Keratinocyte (primary cell): ENCODE results near the gene ARMC9. TPM values are rescaled to one million over a fixed set of nuclear protein-coding genes. Genes with fewer than 3 reads are reported as not detected.

ENCODE experiments used
- DNase-seq: peaks from one replicate; pipeline ENCODE4 v3.0.0-alpha.2; 2011; ENCODE audit warnings: low read depth, missing footprints, low spot score
- FAIRE-seq: peaks from 2 replicates; lab custom pipeline; 2011; peaks lifted over from hg19 to GRCh38; lab: Jason Lieb, UNC
- H2AFZ ChIP-seq: 2 replicates; pipeline ENCODE4 v1.6.0; 2012; ENCODE audit warnings: low read length, control low read depth, inconsistent platforms; ENCODE audit not compliant: control insufficient read depth
- H3K27ac ChIP-seq: 2 replicates; pipeline ENCODE4 v1.5.1; 2011; ENCODE audit warnings: low read length; ENCODE audit not compliant: control insufficient read depth, insufficient read depth
- H3K27me3 ChIP-seq: 3 replicates; pipeline ENCODE4 v1.6.0; 2011; ENCODE audit warnings: low read length; ENCODE audit not compliant: control insufficient read depth, insufficient read depth; ENCODE audit errors: extremely low read depth
- H3K36me3 ChIP-seq, 2 experiments: 2 replicates in 1 of 2; 3 replicates in 1 of 2; pipeline ENCODE4 v1.5.1; 2011; ENCODE audit warnings: low read length in 2 of 2, mild to moderate bottlenecking in 1 of 2; ENCODE audit not compliant: control insufficient read depth in 2 of 2, insufficient read depth in 2 of 2; ENCODE audit errors: extremely low read depth in 1 of 2
- H3K4me1 ChIP-seq: 3 replicates; pipeline ENCODE4 v1.5.1; 2011; ENCODE audit warnings: low read length; ENCODE audit not compliant: control insufficient read depth, insufficient read depth; ENCODE audit errors: extremely low read depth
- H3K4me2 ChIP-seq: 3 replicates; pipeline ENCODE4 v1.6.0; 2011; ENCODE audit warnings: low read depth, low read length; ENCODE audit not compliant: control insufficient read depth, insufficient read depth; ENCODE audit errors: extremely low read depth
- H3K4me3 ChIP-seq, 3 experiments: fragments of 200-600 bp in 1 of 3; sonication (generic) in 1 of 3; 2 replicates in 2 of 3; 3 replicates in 1 of 3; pipeline ENCODE4 v1.5.1; 2011 to 2016; ENCODE audit warnings: low read length in 3 of 3, mild to moderate bottlenecking in 3 of 3, control low read depth in 2 of 3, inconsistent platforms in 1 of 3, low read depth in 1 of 3, mixed read lengths in 1 of 3, mixed run types in 1 of 3, moderate library complexity in 1 of 3; ENCODE audit not compliant: control insufficient read depth in 2 of 3, insufficient read depth in 2 of 3; ENCODE audit errors: extremely low read depth in 1 of 3
- H3K79me2 ChIP-seq: 2 replicates; pipeline ENCODE4 v1.6.0; 2012; ENCODE audit warnings: low read length; ENCODE audit not compliant: control insufficient read depth, insufficient read depth
- H3K9ac ChIP-seq: 3 replicates; pipeline ENCODE4 v1.6.0; 2011; ENCODE audit warnings: low read length; ENCODE audit not compliant: control insufficient read depth, insufficient read depth; ENCODE audit errors: extremely low read depth
- H3K9me1 ChIP-seq: 3 replicates; pipeline ENCODE4 v1.6.0; 2011; ENCODE audit warnings: low read length; ENCODE audit not compliant: control insufficient read depth, insufficient read depth; ENCODE audit errors: extremely low read depth
- H3K9me3 ChIP-seq: 2 replicates; pipeline ENCODE4 v1.5.1; 2012; ENCODE audit warnings: low read depth, low read length; ENCODE audit not compliant: control insufficient read depth
- H4K20me1 ChIP-seq: 3 replicates; pipeline ENCODE4 v1.6.0; 2011; ENCODE audit warnings: low read length; ENCODE audit not compliant: control insufficient read depth, insufficient read depth; ENCODE audit errors: extremely low read depth
- CTCF ChIP-seq, 3 experiments: IDR thresholded peaks in 1 of 3; conservative IDR thresholded peaks in 1 of 3; optimal IDR thresholded peaks in 1 of 3; 2 replicates in 2 of 3; 3 replicates in 1 of 3; pipeline versions ENCODE3 to v1.5.1; 2011; ENCODE audit warnings: low read length in 3 of 3, mild to moderate bottlenecking in 3 of 3, moderate library complexity in 2 of 3, control low read depth in 1 of 3, inconsistent platforms in 1 of 3; ENCODE audit not compliant: insufficient read depth in 2 of 3; ENCODE audit errors: extremely low read depth in 1 of 3
- EZH2 ChIP-seq: IDR thresholded peaks from one replicate; pipeline ENCODE4 v1.6.1; 2012; ENCODE audit warnings: inconsistent platforms, mild to moderate bottlenecking, low read length, moderate library complexity
- dilution Hi-C: fragments of 300-500 bp; cut with MboI; formaldehyde crosslinking; loops from one replicate; pipeline ENCODE4 v1.7.0; 2020; ENCODE audit warnings: low sequenced_read_pairs; ENCODE audit not compliant: extremely low pct_ligation_motif_present
- polyA plus RNA-seq, 5 experiments: library from polyadenylated mRNA; depleted of rRNA in 3 of 5; stranded (reverse) in 3 of 5; stranded (forward) in 1 of 5; unstranded in 1 of 5; fragments of >200 nt; gene quantifications; 1 replicate in 1 of 5; 2 replicates in 3 of 5; 3 replicates in 1 of 5; pipeline versions ENCODE4 v1.2.1 to v1.2.3, GENCODE V29; 2011 to 2012; ENCODE audit warnings: missing spikeins in 2 of 5, low read depth in 1 of 5, low replicate concordance in 1 of 5

ARMC9 gene
- polyA plus RNA-seq, 1 donor (not counting 4 experiments of a cell fraction or from before 2014, with no cell fraction given): 16.2 TPM

- H3K4me2 ChIP-seq: no peak overlapping the region
- no peaks in the 10 kb centered on the region for H3K9me3 ChIP-seq
- TF ChIP-seq EZH2 (no peak), CTCF (optimal IDR thresholded peaks at IDR 0.05 in 1 of 3, IDR thresholded peaks at IDR 0.05 in 1 of 3, conservative IDR thresholded peaks at IDR 0.05 in 1 of 3; ENCODE audit: extremely low read depth in 1 of 3, insufficient read depth in 2 of 3, low read length in 3 of 3) (no peak)
- DNase-seq: no peak
- no peak overlapping the region for H3K4me3 ChIP-seq
- no peaks in the 10 kb centered on the region for H4K20me1 ChIP-seq
- no peaks in the 10 kb centered on the region for H3K27me3 ChIP-seq
- H3K79me2 ChIP-seq: no peaks in the 10 kb centered on the region
- H3K36me3 ChIP-seq: peaks cover 0 to 2% of the 10 kb centered on the region in 2 experiments
- dilution Hi-C loops: no loop called here
- H3K27ac ChIP-seq: no peak overlapping the region
- peaks cover 4% of the 10 kb centered on the region for H3K4me1 ChIP-seq
- no peak overlapping the region for H2AFZ ChIP-seq
- no peak overlapping the region for H3K9ac ChIP-seq
- no peaks in the 10 kb centered on the region for H3K9me1 ChIP-seq
- no peak for FAIRE-seq
Observed at GRCh38 chr2:231294571-231295362, 96.3 kb downstream of the ARMC9 start.

- FAIRE-seq: no peak
- Histone ChIP-seq H3K27ac (no peak overlapping the region), H3K36me3 (peaks cover 0 to 2% of the 10 kb centered on the region in 2 experiments), H3K9ac (no peak overlapping the region), H4K20me1 (no peaks in the 10 kb centered on the region), H2AFZ (no peak overlapping the region), H3K4me3 (no peak overlapping the region), H3K9me3 (no peaks in the 10 kb centered on the region), H3K27me3 (no peaks in the 10 kb centered on the region), H3K4me1 (peaks cover under 1% of the 10 kb centered on the region), H3K4me2 (no peak overlapping the region), H3K9me1 (no peaks in the 10 kb centered on the region), H3K79me2 (no peaks in the 10 kb centered on the region)
- no peak for DNase-seq
- TF ChIP-seq CTCF (optimal IDR thresholded peaks at IDR 0.05 in 1 of 3, IDR thresholded peaks at IDR 0.05 in 1 of 3, conservative IDR thresholded peaks at IDR 0.05 in 1 of 3; ENCODE audit: extremely low read depth in 1 of 3, insufficient read depth in 2 of 3, low read length in 3 of 3): no peak
- TF ChIP-seq EZH2: no peak
- dilution Hi-C loops: no loop called here
Observed at GRCh38 chr2:231295363-231295655, 96.9 kb downstream of the ARMC9 start.
